M059J (cell line): ENCODE results near the gene GPR137. TPM values are rescaled to one million over a fixed set of nuclear protein-coding genes. Genes with fewer than 3 reads are reported as not detected.
"Not testable (repeated sequence)": the region's sequence is repeated elsewhere in the genome, so short reads cannot be mapped to it uniquely, and the experiment has no call there.

ENCODE experiments used
- DNase-seq: peaks from one replicate; pipeline ENCODE4 v3.0.0-alpha.2; 2012; ENCODE audit warnings: low read depth
- total RNA-seq: library from RNA; depleted of rRNA; stranded (reverse); fragments of >200 nt; shearing (Covaris generic); gene quantifications from 2 replicates; pipeline ENCODE4 v1.2.3, GENCODE V29; 2014; rRNA removed

GPR137 gene
- total RNA-seq, 1 experiment from 2014 or later = 39.5 TPM

- DNase-seq = no peak
Measured at GRCh38 chr11:64321026-64321425, 35.4 kb downstream of the GPR137 start.

DNA sequence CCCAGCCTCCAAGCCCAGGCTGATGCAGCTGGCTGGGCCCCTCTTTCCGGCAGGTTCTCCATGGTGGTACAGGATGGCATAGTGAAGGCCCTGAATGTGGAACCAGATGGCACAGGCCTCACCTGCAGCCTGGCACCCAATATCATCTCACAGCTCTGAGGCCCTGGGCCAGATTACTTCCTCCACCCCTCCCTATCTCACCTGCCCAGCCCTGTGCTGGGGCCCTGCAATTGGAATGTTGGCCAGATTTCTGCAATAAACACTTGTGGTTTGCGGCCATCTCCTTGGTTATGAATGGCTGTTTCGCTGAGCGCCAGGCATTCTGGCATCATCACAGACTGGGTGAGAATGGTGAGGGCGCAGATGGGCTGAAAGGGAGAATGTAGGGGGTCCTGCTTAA, 35.9 kb downstream of the GPR137 start:
- peak; percentile 78 for DNase-seq

DNA sequence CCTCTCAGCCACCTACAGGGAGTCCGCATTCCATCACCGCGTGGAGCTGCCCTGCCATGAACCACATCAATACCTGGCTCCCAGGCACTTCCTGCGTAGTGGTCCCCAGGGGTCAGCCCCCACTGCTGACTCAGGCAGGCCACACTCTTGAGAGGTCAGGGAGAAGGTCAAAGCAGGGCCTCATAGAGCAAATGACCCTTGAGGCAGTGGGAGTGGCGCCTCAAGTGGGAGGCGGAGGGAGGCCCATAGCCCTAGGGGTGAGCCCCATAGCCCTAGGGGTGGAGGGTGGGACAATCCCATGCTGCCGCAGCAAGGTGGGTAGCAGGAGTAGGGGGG, 37.2 kb downstream of the GPR137 start:
- no peak for DNase-seq

- no peak for DNase-seq
Measured at GRCh38 chr11:64323373-64323772, 37.7 kb downstream of the GPR137 start.

- not testable (repeated sequence) for DNase-seq
Measured at GRCh38 chr11:64323984-64324383, 38.3 kb downstream of the GPR137 start.

DNA sequence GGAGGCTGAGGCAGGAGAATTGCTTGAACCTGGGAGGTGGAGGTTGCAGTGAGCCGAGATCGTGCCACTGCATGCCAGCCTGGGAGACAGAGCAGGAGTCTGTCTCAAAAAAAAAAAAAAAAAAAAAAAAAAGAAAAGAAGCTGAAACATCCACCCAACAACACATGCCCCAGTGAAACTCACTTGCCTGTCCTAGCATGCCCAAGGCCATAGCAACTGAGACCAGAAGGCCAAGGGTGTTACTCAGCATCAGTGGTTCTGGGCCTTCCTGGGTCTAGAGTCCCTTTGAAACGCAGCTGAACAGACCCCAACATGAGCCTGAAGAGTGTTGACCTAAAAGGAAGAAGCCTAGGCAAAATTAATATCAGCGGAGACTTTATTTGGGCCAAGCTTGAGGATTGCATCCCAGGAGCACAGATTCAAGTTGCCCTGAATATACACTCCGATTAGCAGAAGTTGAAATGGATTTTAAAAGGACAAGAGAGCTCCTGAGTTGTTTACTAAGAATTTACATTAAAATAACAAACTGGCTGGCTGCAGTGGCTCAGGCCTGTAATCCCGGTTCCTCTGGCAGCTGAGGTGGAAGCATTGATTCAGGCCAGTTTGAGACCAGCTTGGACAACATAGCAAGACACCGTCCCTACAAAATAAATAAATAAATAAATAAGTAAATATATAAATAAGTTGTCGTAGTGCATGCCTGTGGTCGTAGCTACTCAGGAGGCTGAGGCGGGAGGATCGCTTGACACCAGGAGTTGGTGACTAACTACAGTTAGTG, 39.2 kb downstream of the GPR137 start:
- DNase-seq = no peak

DNA sequence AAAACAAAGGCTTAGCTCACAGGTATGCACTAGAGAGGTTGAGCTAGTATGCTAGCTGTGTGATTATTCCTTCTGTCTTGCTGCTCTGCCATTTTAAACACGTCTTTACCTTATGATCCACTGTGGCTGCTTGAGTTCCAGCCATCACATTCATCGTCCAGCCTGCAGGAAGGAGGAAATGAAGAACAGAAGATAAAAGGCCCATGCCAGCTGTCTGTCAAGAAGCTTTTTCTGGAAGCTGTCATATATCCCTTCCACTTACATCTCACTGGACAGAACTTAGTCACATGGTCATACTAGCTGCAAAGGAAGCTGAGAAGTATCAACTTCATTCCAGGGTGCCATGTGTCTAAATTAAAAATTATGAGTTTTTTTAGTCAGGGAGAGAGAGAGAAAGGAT, 41.7 kb downstream of the GPR137 start:
- no peak for DNase-seq

DNA sequence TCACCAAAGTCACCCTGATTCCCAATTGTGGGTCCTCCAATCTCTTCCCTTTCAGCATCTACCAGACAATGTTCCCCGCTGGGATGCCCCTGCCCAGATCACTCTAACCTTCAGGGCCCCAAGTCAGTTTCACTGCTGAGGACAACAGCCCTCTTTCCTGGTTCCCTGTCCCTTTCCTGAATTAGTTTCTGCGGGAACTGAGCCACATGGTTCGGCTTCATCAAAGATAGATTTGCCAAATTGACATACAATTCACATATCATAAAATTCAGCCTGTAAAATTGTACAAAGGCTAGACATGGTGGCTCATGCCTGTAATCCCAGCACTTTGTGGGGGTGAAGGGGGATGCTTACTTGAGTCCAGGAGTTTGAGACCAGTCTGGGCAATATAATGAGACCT, 42.3 kb downstream of the GPR137 start:
- no peak for DNase-seq

DNA sequence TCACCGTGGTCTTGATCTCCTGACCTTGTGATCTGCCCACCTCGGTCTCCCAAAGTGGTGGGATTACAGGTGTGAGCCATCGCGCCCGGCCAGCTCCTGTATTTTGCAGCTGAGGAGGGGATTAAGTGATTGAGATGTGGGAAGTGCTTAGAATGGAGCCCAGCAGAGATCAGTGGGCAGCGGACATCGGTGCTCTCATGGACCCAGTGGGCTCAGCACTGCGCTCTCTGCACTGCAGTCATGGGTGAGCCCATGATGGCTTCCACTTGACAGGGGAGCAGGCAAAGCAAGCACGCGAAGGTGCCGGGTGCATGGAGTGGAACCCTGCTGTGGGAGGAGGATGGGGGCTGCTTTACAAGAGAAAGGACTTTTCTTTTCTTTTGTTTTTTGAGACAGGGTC, 45.2 kb downstream of the GPR137 start:
- no peak for DNase-seq

GRCh38 chr11:64331569-64332371, 46.1 kb downstream of the GPR137 start:
- DNase-seq = peak; percentile 96

DNA sequence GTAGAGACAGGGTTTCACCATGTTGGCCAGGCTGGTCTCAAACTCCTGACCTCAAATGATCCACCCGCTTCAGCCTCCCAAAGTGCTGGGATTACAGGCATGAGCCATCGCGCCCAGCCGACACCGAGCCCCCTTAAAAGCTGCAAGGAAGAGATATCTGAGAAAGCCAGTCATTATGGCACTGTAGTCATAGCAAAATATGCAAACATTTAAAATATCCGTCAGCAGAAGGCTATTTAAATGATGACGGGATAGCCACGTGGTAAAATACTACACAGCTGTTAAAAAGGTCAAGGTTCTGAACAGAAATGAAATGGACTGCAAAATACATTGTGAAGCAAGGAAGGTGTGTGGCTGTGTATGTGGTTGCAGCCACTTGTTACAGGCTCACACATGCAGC, 47.9 kb downstream of the GPR137 start:
- no peak for DNase-seq

DNA sequence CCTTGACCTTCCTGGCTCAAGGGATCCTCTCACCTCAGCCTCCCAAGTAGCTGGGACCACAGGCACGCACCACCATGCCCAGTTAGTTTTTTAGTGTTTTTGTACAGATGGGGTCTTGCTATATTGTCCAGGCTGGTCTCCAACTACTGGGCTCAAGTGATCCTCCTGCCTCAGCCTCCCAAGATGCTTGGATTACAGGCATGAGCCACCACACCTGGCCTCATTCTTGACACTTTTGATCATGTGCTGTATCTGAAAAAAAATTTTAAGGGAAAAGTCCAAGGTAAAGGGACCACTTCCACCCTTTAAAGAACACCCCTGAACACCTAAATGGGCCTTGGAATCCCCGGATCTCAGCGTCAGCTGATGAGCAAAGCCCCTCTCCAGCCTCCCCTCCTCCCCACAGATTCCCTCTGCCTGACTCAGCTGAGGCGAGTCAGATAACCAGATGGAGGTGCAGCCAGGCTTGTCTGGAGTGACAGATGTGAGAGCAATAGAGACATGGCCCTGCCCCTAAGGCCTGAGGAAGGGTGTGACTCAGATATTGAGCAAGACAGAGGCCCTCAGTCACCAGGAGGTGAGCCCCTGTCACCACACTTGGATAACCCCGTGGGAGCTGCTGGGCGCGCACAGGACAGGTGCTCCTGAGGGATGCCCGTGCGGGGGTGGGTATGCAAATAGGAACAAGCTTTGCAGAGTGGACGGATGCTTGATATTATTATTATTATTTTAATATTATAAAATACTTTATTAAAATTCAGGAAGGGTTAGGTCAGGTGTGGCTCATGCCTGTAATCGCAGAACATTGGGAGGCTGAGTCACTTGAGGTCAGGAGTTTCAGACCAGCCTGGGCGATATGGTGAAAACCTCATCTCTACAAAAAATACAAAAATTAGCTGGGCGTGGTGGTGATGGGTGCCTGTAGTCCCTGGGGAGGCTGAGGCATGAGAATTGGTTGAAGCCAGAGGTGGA, 49.4 kb downstream of the GPR137 start:
- peak; percentile 99 for DNase-seq

DNA sequence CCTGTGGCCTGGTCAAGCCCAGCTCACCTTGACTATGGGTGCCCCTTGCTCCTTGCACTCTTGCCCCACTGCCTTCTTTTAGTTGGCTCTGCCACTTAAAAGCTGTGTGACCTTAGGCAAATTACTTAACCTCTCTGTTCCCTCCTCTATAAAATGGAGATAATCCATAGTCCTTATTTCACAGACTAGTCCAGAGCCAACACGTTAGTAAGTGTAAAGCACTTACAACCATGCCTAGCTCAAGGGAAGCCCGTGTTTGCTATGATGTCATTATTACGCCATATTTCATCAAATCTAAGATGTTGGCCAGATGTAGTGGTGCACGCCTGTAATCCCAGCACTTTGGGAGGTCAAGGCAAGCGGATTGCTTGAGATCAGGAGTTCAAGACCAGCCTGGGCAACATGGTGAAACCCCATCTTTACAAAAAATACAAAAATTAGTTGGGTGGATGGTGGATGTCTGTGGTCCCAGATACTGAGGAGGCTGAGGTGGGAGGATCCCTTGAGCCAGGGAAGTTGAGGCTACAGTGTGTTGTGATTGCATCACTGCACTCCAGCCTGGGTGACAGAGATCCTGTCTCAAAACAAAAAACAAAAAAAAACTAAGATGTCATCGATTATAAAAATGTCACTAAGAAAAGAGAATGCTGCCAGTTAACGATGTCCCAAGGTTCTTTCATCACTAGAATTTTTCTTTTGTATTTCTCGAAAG, 52.0 kb downstream of the GPR137 start:
- no peak for DNase-seq

DNA sequence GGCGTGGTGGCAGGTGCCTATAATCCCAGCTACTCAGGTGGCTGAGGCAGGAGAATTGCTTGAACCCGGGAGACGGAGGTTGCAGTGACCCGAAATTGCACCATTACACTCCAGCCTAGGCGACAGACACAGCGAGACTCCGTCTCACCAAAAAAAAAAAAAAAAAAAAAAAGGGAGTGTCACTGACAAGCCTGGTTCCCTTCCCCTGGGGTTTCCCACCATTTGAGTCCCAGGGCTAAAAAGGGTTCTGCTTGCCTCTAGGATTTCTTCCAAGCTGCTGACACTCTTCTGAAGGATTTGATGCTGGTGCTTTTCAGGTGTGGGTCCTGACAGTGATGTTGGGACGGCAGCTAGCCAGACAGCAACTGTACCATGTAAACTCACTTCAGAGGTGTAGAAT, 53.1 kb downstream of the GPR137 start:
- DNase-seq = no peak

Other genes starting within 250 kb of the GPR137 start
- 0.02 and 0.15 TPM in 2 replicates for gene FLRT1, start 249.9 kb upstream of the GPR137 start, total RNA-seq
- 3.8 and 10.3 TPM in 2 replicates for gene MACROD1, start 119.7 kb upstream of the GPR137 start, total RNA-seq
- 244 and 310 TPM in 2 replicates for gene STIP1, start 99.7 kb upstream of the GPR137 start, total RNA-seq
- 0.20 TPM in 1 of 2 replicates, not detected in the other for gene FERMT3, start 79.1 kb upstream of the GPR137 start, total RNA-seq
- gene TRPT1, start 59.7 kb upstream of the GPR137 start, total RNA-seq = 55.9 and 59.8 TPM in 2 replicates
- gene NUDT22, start 59.6 kb upstream of the GPR137 start, total RNA-seq = 74.7 and 79.3 TPM in 2 replicates
- gene DNAJC4, start 55.3 kb upstream of the GPR137 start, total RNA-seq = 20.6 and 23.7 TPM in 2 replicates
- 29.8 and 36.1 TPM in 2 replicates for gene VEGFB, start 51.3 kb upstream of the GPR137 start, total RNA-seq
- 100 and 104 TPM in 2 replicates for gene FKBP2, start 44.8 kb upstream of the GPR137 start, total RNA-seq
- 248 and 263 TPM in 2 replicates for gene PPP1R14B, start 38.9 kb upstream of the GPR137 start, total RNA-seq
- 24.0 and 42.3 TPM in 2 replicates for gene PLCB3, start 34.3 kb upstream of the GPR137 start, total RNA-seq
- 148 and 163 TPM in 2 replicates for gene BAD, start 1.2 kb upstream of the GPR137 start, total RNA-seq
- gene KCNK4, start 5.5 kb downstream of the GPR137 start, total RNA-seq = 0.10 TPM in 1 of 2 replicates, not detected in the other
- gene CATSPERZ, start 14.5 kb downstream of the GPR137 start, total RNA-seq = not detected in 2 replicates
- gene ESRRA, start 19.7 kb downstream of the GPR137 start, total RNA-seq = 15.5 and 35.2 TPM in 2 replicates
- gene TRMT112, start 31.7 kb downstream of the GPR137 start, total RNA-seq = 378 and 452 TPM in 2 replicates
- 229 and 260 TPM in 2 replicates for gene PRDX5, start 32.3 kb downstream of the GPR137 start, total RNA-seq
- 0.07 and 3.9 TPM in 2 replicates for gene CCDC88B, start 54.4 kb downstream of the GPR137 start, total RNA-seq
- gene RPS6KA4, start 73.3 kb downstream of the GPR137 start, total RNA-seq = 26.9 and 41.8 TPM in 2 replicates